Activated CD8-positive, alpha-beta memory T cell treated with anti-CD3 and anti-CD28 coated beads for 4 hours (primary cell): ENCODE results near the gene ASMTL.
A peak's percentile ranks its signal among the peaks of the same experiment; 100 is the strongest.
"Not testable (repeated sequence)": the region's sequence is repeated elsewhere in the genome, so short reads cannot be mapped to it uniquely, and the experiment has no call there.

ENCODE experiments used
- DNase-seq, 2 donors: peaks; one replicate each; pipeline ENCODE4 v3.0.0-alpha.2; 2020; ENCODE audit warnings: low read depth in 2 of 2

Gene ASMTL

DNA sequence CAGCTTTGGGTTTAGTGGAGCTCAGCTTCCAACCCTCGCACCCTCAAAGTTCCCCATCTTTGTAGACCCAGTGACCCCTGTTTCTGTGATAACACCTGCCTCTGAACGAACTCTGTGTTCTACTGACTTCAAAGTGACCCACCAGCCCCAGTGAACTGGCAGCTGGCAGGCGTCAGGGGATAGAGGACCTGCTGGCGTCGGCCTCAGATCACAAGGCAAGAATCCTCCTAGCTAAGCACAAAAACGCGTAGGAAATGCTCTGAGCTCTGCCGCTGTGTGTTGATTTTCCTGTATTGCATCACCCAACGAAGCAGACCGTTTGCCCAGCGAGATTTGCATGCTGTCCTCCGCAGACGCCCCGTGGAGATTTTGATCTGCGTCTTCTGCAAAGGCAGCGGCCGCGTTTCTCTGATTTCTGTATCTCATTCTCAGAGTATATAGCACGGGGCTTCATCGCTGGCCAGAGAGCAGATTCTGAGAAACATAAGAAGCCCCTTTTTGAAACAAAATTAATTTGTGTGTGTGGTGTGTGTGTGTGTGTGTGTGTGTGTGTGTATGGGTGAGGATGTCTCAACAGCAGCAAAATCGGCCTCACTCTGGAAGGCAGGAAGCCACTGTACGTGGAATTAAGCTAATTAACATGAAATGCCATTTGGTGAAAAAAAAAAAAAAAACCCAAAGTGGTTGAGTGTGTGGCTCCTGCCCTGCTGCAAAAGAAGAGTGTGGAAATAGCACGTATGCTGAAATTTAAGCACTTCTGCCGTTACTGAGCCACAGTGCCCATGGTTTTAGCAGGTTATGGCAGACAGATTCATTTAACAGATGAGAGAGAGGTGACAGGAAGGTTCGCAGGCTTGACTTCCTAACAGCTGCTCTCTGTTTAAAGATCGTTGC, 29.2 kb upstream of the ASMTL start:
- peak; percentile 53 to 62 for DNase-seq

DNA sequence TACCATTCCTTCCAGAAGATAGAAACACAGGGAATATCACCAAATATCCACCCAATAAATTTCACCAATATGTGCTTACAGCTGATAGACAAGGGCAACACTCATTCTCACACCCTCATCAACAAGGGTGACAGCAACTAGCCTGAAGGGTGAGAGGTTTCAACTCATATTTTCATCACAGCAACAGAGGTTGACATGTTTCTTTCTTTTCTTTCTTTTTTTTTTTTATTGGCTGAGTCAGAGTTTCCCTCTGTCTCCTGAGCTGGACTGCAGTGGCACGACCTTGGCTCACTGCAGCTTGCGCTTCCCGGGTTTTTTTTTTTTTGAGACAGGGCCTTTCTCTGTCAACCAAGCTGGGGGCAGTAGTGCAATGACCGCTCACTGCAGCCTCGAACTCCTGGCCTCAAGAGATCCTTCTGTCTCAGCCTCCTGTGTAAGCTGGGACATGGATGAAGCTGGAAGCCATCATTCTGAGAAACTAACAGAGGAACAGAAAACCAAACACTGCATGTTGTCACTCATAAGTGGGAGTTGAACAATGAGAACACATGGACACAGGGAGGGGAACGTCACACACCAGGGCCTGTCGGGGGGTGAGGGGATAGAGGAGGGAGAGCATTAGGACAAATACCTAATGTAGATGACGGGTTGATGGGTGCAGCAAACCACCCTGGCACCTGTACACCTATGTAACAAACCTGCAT, 27.5 kb upstream of the ASMTL start:
- DNase-seq = no peak

DNA sequence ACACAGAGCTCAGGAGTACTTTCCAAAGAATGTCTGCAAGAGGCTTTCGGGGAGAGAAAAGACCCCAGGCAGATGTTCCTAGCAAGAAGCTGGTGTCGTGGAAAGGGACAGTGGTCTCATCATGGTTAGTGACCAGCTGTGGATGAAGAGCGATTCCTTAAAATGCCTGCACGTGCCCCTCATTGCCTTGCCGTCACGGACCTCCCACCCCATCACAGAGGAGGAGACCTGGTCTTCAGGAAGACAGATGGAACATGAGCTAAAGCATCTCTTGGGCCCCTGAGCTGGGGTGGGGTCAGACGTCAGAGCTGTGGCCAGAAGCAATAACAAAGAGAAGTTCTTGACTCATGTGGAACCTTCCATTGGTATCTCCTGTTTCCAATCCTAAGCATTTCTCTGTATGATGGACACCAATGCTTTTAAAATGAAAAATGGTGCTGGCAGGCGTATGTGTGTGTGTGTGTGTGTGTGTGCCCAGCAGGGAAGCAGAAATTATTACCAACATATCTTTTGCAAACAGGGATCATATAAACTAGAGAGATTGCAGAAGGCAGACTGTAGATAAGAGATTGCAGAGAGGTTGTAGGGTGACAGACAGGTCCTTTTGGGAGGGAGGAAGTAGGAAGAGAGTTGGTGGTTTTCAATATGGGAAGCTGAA, 25.2 kb upstream of the ASMTL start:
- no peak for DNase-seq

DNA sequence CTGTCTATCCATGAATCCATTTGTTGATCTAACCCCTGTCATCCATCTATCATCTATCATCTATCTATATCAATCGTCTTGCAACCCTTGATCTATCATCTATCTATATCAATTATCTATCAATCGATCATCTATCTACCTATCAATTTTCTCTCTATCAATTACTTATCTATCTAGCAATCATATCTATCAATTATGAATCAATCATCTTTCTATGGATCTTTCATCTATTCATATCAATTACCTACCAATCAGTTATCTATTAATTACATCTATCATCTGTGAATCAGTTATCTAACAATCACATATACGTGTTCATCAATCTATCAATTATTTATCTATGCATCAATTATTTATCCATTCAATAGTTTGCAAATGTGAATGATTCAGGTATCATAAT, 24.5 kb upstream of the ASMTL start:
- no peak for DNase-seq

DNA sequence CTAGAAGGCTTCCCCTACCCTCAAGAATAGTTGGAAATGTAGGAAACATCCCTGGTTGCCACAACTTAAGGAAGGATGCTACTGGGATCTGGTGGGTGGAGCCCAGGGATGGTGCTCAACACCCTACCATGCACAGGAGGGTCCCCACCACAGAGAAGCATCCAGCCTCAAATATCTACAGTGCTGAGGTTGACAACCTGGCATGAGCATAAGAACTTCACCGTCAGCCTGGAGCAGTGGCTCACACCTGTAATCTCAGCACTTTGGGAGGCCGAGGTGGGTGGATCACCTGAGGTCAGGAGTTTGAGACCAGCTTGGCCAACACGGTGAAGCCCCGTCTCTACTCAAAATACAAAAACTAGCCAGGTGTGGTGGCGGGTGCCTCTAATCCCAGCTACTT, 24.0 kb upstream of the ASMTL start:
- DNase-seq = no peak

DNA sequence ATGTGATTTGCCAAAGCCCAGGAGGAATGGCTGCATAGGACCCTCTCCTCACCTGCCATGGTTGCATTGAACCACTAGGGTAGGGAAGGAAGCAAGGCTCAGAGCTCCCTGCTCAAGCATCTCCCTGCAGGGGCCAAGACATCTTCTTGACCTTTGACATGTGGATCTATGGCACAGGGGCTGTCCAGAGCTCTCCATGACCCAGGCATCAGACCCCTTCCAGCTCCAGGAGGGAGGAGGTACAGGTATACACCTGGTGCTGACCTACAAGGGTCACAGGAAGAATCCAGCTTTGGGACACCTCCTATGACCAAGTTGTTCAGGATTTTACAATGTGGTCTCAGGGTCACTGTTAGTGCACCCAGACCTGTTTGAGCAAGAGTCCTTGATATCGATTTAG, 23.2 kb upstream of the ASMTL start:
- DNase-seq = no peak

DNA sequence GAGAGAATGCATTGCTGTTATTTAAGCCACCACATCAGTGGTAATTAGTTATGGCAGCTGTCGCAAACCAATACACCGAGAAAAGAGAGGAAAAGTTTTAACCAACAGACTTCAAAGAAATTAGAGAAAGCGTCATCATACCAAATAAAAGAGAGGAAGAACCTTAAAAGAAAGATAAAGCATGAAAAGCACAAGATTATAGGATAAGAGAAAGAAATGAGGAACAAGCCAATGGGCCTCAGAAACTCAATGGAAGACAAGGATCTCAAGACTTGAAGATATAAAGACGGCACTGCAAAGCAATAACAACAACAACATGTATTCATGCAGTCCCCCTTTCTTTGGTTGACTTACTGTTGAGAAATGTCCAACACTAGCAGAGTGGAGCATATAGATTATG, 22.8 kb upstream of the ASMTL start:
- no peak for DNase-seq

DNA sequence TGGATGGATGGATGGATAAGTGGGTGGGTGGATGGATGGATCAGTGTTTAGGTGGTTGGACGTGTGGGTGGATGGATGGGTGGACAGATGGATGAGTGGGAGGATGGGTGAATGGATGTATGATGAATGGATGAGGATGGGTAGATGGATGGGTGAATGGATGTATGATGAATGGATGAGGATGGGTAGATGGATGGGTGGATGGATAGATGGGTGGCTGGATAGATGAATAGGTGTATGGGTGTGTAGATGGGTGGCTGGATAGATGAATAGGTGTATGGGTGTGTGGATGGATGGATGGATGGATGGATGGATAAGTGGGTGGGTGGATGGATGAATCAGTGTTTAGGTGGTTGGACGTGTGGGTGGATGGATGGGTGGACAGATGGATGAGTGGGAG, 21.9 kb upstream of the ASMTL start:
- DNase-seq = not testable (repeated sequence)

DNA sequence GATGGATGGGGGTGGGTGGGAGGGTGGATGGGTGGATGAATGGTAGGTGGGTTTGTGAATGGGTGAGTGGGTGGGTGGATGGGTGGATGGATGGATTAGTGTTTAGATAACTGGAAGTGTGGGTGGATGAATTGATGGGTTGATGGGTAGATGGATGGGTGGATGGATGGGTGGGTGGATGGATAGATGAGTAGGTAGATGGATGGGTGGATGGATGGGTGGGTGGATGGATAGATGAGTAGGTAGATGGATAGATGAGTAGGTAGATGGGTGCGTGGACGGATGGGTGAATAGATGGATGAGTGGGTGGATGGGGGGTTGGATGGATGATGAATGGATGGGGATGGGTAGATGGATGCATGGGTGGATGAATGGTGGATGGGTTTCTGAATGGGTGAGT, 20.3 kb upstream of the ASMTL start:
- no peak for DNase-seq

DNA sequence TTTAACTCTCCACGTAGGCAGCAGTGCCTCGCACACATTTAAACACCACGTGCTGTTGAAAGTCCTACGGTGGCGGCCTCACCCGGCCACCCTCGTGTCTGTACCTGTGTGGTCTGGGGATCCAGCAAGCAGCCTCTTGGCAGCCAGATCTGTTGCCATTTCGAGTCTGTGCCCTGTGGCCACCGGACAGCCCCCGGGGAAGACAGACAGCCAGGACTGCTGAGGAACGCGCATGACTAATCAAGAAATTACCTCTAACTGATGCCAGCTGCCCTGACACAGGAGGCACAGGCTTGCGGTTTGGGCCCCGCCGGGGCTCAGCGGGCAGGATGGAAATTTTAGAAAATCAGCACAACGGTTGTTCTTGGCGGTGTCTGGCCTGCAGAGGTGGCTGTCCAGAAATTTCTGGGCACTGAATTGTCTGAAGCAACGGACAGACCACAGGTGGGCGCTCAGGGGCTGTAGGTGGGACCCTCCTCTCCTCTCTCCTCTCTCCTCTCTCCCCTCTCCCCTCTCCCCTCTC, 15.6 kb upstream of the ASMTL start:
- peak; percentile 52 to 68 for DNase-seq

DNA sequence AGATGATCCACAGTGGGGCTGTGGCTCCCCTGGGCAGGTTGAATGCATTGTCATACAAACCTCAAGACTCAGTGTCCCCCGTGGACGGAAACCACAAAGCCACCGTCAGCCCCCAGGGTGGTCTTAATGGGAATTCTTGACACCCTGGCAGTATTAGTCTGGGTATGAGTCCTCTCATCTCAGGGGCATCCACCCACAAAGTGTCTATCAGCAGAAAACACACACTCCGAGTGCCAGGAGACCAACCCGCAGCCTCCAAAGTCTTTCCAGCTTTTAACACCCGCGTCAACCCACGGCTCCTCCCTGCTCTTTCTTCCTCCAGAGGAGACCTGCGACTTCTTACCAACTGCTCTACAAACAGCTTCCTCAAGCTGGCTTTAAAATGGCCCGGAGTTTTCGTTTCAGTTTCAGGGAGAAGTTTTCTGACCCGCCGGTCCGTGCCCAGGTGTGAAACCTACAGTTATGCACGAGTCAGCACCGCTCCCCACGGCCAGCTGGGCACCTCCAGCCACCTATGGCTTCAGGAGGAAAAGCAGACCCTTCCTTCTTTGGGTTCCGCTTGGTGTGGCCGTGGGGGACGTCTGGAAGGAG, 14.4 kb upstream of the ASMTL start:
- no peak for DNase-seq

DNA sequence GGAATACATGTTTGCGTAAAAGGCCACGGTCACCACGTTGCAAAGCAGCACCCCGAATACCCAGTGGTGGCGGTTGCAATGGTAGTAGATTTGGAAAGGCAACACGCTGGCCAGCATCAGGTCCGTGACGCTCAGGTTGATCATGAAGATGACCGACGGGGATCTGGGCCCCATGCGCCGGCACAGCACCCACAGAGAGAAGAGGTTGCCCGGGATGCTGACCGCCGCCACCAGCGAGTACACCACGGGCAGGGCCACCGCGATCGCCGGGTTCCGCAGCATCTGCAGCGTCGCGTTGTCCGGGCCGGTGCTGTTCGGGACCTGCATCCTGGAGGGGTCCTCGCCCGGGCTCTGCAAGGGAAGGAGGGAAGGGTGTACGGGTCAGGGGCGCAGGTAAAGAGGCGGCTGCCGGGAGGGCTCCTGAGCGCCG, 13.5 kb upstream of the ASMTL start:
- DNase-seq = no peak

DNA sequence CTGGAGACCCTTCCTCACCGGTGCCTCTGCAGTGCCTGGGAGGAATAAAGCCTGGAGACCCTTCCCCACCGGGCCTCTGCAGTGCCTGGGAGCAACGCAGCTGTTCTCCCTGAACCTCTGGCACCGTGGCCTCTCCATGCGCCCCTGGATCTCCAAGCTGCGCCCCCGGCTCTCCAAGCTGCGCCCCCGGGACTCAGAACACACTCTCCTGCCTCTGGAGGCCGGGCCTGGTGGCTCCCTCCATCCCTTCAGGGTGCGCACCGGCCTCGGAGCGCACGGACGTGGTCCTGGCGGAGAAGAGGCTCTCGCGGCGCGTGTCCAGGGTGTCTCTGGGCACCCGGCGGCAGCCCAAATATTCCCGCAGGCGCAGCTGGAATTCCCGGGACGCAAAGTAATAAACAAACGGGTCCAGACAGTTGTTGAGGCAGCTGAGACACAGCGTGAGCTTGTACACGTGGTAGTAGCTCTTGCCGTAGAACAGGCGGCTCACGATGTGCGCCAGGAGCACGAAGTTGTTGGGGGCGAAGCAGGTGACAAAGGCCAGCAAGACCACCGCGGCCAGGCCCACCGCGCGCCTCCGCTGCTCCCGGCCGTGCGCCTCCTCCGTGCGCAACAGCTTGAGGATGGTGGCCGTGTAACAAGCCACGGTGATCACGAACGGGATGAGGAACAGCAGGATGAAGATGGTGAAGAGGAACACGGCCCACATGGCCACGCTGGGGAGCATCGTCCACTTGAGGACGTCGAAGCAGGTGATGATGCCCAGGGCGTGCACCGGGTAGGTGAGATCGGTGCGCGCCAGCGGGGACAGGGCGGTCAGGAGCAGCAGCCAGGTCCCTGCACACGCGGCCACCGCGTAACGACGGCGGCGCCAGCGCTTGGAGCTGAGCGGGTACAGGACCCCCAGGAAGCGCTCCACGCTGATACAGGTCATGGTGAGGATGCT, 12.8 kb upstream of the ASMTL start:
- no peak for DNase-seq

DNA sequence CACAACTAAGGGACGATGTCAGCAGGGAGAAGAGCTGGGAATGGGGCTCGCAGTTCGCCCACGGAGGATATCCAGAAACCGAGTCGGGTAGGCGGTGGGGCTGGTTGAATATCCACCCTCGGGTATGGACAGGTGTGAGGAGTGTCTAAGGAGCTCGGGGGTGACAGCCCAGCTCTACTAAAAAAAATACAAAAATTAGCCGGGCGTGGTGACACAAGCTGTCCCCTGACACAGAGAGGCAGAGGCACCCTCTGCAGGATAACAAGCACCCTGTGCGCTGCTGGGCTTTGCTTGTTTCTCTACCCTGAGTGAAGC, 12.2 kb upstream of the ASMTL start:
- no peak for DNase-seq

DNA sequence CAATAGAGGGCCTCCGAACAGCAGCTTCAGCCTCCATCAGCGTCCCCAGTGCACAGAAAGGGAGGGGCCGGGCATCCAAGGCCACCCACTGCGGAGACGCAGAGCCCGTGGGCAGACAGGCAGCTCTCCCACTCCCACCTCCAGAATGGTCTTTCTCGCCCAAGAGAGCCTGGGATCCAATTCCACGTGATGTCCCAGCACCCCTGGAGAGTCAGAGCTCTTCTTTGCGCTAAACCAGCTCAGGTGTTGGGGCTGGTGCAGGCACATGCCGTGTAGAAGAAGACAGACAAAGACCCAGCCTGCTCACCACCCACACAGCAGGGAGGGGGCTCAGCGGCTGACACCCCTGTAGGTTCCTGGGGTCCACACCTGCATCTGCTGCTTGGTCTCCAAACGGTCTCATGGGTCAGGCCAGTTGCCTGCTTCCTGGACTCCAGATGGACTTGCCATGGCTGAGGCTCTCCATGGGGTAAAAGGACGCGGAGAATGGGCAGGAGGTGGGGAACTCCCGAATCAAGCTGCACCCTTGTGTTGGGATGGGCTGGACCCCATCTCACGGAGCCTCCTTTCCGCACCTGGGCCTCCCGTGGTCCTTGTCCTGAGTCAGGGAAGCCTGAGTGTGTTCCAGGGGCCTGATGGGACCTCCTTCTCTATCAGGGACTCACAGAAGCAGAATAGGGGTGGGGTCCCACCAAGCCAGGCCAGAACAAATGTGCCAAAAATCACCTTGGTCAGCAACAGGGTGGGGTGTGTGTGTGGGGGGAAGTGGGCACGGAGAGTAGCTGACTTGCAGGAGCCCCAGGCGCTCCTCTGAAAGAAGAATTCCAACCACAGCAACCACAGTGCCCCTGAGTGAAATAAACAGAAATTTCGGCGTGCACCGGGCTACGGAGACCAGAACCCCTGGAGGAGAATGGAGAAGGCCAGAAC, 11.6 kb upstream of the ASMTL start:
- DNase-seq = no peak

DNA sequence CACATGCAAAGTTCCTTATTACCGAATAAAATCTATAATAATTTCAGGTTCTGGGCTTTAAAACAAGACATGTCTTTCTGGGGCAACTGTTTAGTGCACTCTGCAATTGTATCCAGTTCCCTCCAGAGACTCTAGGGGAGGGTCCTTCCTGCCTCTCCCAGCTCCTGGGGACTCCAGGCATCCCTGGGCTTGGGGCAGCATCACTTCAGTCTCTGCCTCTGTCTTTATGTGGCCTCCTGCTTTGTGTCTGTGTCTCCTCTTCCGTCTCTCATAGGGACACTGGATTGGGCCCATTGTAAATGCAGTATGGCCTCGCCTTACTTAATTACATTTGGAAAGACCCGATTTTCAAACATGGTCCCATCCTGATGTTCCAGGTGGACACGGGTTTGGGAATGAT, 10.9 kb upstream of the ASMTL start:
- no peak for DNase-seq

DNA sequence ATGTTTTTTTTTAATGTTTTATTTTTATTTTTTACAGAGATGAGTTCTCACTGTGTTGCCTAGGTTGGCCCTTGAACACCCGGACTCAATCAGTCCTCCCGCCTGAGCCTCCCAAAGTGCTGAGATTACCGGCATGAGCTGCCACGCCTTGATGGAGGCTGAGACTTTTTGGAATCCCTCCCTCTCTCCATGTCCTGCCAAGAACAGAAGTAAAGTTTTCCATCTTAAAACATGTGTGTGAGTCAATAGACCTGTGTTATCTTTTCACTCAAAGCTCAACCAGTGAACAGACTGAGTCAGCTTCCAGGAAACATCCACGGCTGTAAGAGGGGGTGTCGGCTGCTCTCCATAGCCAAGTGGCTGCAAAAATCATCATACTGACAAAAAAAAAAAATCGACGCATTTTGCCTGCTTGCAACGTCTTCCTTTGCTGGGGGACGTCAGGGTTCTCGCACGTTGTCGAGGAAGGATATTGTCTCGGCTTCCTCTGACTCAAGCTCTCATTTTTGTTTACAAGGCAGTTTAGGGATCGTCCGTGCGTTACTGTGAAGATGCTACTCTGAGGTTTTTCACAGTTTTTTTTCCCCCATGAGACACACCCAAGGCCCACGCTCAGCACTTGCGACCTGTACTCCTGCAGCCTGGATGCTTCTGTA, 10.0 kb upstream of the ASMTL start:
- DNase-seq = peak; percentile 40 to 65

DNA sequence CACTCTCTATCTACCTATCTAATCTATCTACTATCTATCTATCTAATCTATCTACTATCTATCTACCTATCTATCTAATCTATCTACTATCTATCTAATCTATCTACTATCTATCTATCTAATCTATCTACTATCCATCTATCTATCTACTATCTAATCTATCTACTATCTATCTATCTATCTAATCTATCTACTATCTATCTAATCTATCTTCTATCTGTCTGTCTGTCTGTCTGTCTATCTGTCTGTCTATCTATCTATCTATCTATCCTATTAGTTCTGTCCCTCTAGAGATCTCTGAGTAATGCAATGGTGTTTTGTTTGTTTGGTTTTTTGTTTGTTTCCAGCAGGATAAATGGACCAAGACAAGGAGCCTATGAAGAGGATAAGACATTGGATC, 9.4 kb upstream of the ASMTL start:
- no peak for DNase-seq

DNA sequence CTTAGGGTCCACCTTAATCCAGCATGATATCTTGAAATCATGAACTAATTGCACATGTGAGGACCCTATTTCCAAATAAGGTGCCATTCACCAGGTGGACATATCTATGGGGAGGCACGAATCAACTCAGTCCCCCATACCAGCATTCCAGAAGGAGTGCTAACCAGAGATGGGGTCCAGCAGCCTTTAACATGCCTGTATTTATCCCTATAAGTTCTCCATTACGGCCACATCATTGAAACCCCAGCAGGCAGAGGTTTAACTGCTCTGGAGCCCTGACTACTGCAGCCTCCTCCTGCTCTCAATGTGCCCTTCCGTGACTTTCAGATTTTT, 3.2 kb upstream of the ASMTL start:
- no peak for DNase-seq
